ENCODE data around the gene FBXL4.

FBXL4 gene

GRCh38 chr6:98932381-98932780 is 15.4 kb downstream of the FBXL4 start:
- H3K4me1 ChIP-seq: peaks cover 3% of the 10 kb centered on the region; the same call in 1 of the 2 replicates
- no peak for DNase-seq
- H3K36me3 ChIP-seq: no peaks in the 10 kb centered on the region
- no peaks in the 10 kb centered on the region for H3K9me3 ChIP-seq
- no peak for TF ChIP-seq CTCF (IDR thresholded peaks at IDR 0.05; ENCODE audit: low read depth, low read length)
- no peaks in the 10 kb centered on the region for H3K27me3 ChIP-seq
- H3K4me3 ChIP-seq (ENCODE audit: low read depth, low read length): no peak overlapping the region

GRCh38 chr6:98931696-98932095 is 16.1 kb downstream of the FBXL4 start:
- Histone ChIP-seq H3K4me1 (peaks cover 3% of the 10 kb centered on the region; the same call in 1 of the 2 replicates), H3K9me3 (no peaks in the 10 kb centered on the region), H3K27me3 (no peaks in the 10 kb centered on the region), H3K36me3 (no peaks in the 10 kb centered on the region; the same call in 1 of the 2 replicates), H3K4me3 (ENCODE audit: low read depth, low read length) (no peak overlapping the region)
- peak; percentile 57 for DNase-seq
- no peak for TF ChIP-seq CTCF (IDR thresholded peaks at IDR 0.05; ENCODE audit: low read depth, low read length)

GRCh38 chr6:98929498-98930060 is 18.2 kb downstream of the FBXL4 start:
- TF ChIP-seq CTCF (IDR thresholded peaks at IDR 0.05; ENCODE audit: low read depth, low read length): no peak

GRCh38 chr6:98928688-98929087 is 19.1 kb downstream of the FBXL4 start:
- Histone ChIP-seq H3K9me3 (no peaks in the 10 kb centered on the region), H3K4me1 (peaks cover 9% of the 10 kb centered on the region), H3K4me3 (ENCODE audit: low read depth, low read length) (no peak overlapping the region), H3K27me3 (no peaks in the 10 kb centered on the region), H3K36me3 (peaks cover 4% of the 10 kb centered on the region)
- no peak for TF ChIP-seq CTCF (IDR thresholded peaks at IDR 0.05; ENCODE audit: low read depth, low read length)
- no peak for DNase-seq

More at GRCh38 chr6:98929498-98930060, 18.2 kb downstream of the FBXL4 start:
- Histone ChIP-seq H3K36me3 (no peaks in the 10 kb centered on the region; the same call in none of the 2 replicates), H3K27me3 (no peaks in the 10 kb centered on the region), H3K4me3 (ENCODE audit: low read depth, low read length) (no peak overlapping the region), H3K9me3 (no peaks in the 10 kb centered on the region), H3K4me1 (peaks cover 6% of the 10 kb centered on the region)
- no peak for DNase-seq

- Histone ChIP-seq H3K4me1 (peaks cover 9% of the 10 kb centered on the region), H3K27me3 (no peaks in the 10 kb centered on the region), H3K36me3 (peaks cover 4% of the 10 kb centered on the region), H3K4me3 (ENCODE audit: low read depth, low read length) (no peak overlapping the region), H3K9me3 (no peaks in the 10 kb centered on the region)
- peak; percentile 54 for DNase-seq
- TF ChIP-seq CTCF (IDR thresholded peaks at IDR 0.05; ENCODE audit: low read depth, low read length): no peak
These were observed 20.2 kb downstream of the FBXL4 start for GRCh38 chr6:98927534-98927933.

GRCh38 chr6:98925831-98926230 is 21.9 kb downstream of the FBXL4 start:
- no peak for DNase-seq
- Histone ChIP-seq H3K9me3 (no peaks in the 10 kb centered on the region), H3K36me3 (peaks cover 4% of the 10 kb centered on the region), H3K4me1 (peaks cover 6% of the 10 kb centered on the region), H3K27me3 (no peaks in the 10 kb centered on the region), H3K4me3 (ENCODE audit: low read depth, low read length) (no peak overlapping the region)
- TF ChIP-seq CTCF (IDR thresholded peaks at IDR 0.05; ENCODE audit: low read depth, low read length): no peak
